T-cell (primary cell): ENCODE data around the gene BABAM1. TPM values are rescaled to one million over a fixed set of nuclear protein-coding genes. Genes with fewer than 3 reads are reported as not detected.

Source experiments
- ATAC-seq, 4 experiments: fragments of 200-7000 bp in 3 of 4; fragments of 150-1000 bp in 1 of 4; cut with Tn5 transposase; replicated peaks in 1 of 4; 1 replicate in 3 of 4; 2 replicates in 1 of 4; pipeline ENCODE4 v1.10.0; 2021; ENCODE audit warnings: moderate library complexity in 3 of 4, mild to moderate bottlenecking in 2 of 4, moderate number of reproducible peaks in 1 of 4
- CTCF ChIA-PET, 2 donors: fragments of 300-600 bp; sonication (Branson Sonifier 250); formaldehyde crosslinking; loops; one replicate each; lab custom pipeline; 2022; ENCODE audit warnings: antibody characterized with exemption in 2 of 2; lab: Charles Lee
- POLR2A ChIA-PET, 2 donors: fragments of 300-600 bp; sonication (Branson Sonifier 250); formaldehyde crosslinking; loops; one replicate each; lab custom pipeline; 2022; ENCODE audit warnings: antibody characterized with exemption in 2 of 2; lab: Charles Lee
- DNase-seq, 35 experiments: peaks; one replicate each; pipeline versions ENCODE4 v3.0.0 to v3.0.0-alpha.2; 2013 to 2023
- H3K27ac ChIP-seq: one replicate; pipeline ENCODE4 v1.5.1; 2013; ENCODE audit warnings: low read length
- H3K27me3 ChIP-seq, 2 experiments: replicated peaks in 1 of 2; 1 replicate in 1 of 2; 2 replicates in 1 of 2; pipeline versions ENCODE4 v1.6.1 to v1.7.0; 2013; ENCODE audit warnings: low read length in 1 of 2, mixed read lengths in 1 of 2; ENCODE audit not compliant: control insufficient read depth in 2 of 2, insufficient read depth in 2 of 2; ENCODE audit errors: extremely low read depth in 1 of 2
- H3K36me3 ChIP-seq, 2 donors: 1 replicate in 1 of 2; 2 replicates in 1 of 2; pipeline versions ENCODE4 v1.6.1 to v1.7.0; 2013; ENCODE audit warnings: low read length in 1 of 2; ENCODE audit not compliant: control insufficient read depth in 2 of 2, insufficient read depth in 1 of 2; ENCODE audit errors: extremely low read depth in 1 of 2
- H3K4me1 ChIP-seq, 2 experiments: 1 replicate in 1 of 2; 2 replicates in 1 of 2; pipeline versions ENCODE4 v1.6.1 to v1.7.0; 2013; ENCODE audit warnings: low read length in 2 of 2, mixed read lengths in 1 of 2; ENCODE audit not compliant: insufficient read depth in 2 of 2, control insufficient read depth in 1 of 2; ENCODE audit errors: extremely low read depth in 1 of 2
- H3K4me3 ChIP-seq, 2 donors: 1 replicate in 1 of 2; 2 replicates in 1 of 2; pipeline versions ENCODE4 v1.5.1 to v1.7.0; 2013; ENCODE audit warnings: mild to moderate bottlenecking in 2 of 2, low read length in 1 of 2, moderate library complexity in 1 of 2; ENCODE audit not compliant: control insufficient read depth in 1 of 2; ENCODE audit errors: extremely low read depth in 1 of 2
- H3K9me3 ChIP-seq: 2 replicates; pipeline ENCODE4 v1.7.0; 2013
- H3K27ac Mint-ChIP-seq, 2 donors: one replicate each; pipeline ENCODE4 v1.8.0; 2020 to 2021; ENCODE audit warnings: mild to moderate bottlenecking in 2 of 2, mixed read lengths in 2 of 2
- H3K27me3 Mint-ChIP-seq, 2 donors: one replicate each; pipeline ENCODE4 v1.8.0; 2021 to 2022; ENCODE audit warnings: mixed read lengths in 2 of 2
- H3K36me3 Mint-ChIP-seq: one replicate; pipeline ENCODE4 v1.8.0; 2021; ENCODE audit warnings: mixed read lengths
- H3K4me1 Mint-ChIP-seq, 3 donors: one replicate each; pipeline ENCODE4 v1.8.0; 2020 to 2022; ENCODE audit warnings: mixed read lengths in 3 of 3, mild to moderate bottlenecking in 1 of 3
- H3K4me3 Mint-ChIP-seq, 3 donors: one replicate each; pipeline ENCODE4 v1.8.0; 2020 to 2022; ENCODE audit warnings: mild to moderate bottlenecking in 3 of 3, mixed read lengths in 3 of 3, moderate library complexity in 3 of 3
- H3K9me3 Mint-ChIP-seq, 3 donors: one replicate each; pipeline ENCODE4 v1.8.0; 2020 to 2022; ENCODE audit warnings: mixed read lengths in 3 of 3
- WGBS: methylation state at CpG from one replicate; pipeline ENCODE4 v1.1.5; 2013; ENCODE audit warnings: missing lambda C conversion rate; ENCODE audit not compliant: insufficient coverage; 5-methylcytosine and 5-hydroxymethylcytosine counted together
- total RNA-seq, 35 experiments: library from RNA in 6 of 35; stranded (reverse) in 6 of 35; fragments of 120-200 nt in 1 of 35; gene quantifications; one replicate each; pipeline versions ENCODE4 v1.2.1 to v1.2.4 and lab custom pipeline; 2013 to 2026

BABAM1 gene
- total RNA-seq (100 to 1,000 TPM in 3 of 5 donors, 10 to 100 TPM in 2; 76.7 to 130 (median 117) TPM), total RNA-seq (lab: John Stamatoyannopoulos, UW) (10.3 to 28.5 (median 18.7) reads per million in 29 experiments)
- 84.4 TPM for total RNA-seq (2013)

GRCh38 chr19:17266975-17267788, at the start of gene BABAM1:
Gene BABAM1 (plus strand): TSS chr19:17267443. CDS start chr19:17268807, 1,364 bp downstream.
- no peaks in the 10 kb centered on the region for H3K9me3 Mint-ChIP-seq
- H3K4me3 Mint-ChIP-seq: peak within 1 kb of the TSS; percentile 80 to 89 (median 85)
- Histone ChIP-seq H3K9me3 (no peaks in the 10 kb centered on the region), H3K36me3 (peaks cover 3 to 26% of the 10 kb centered on the region in 2 donors), H3K27me3 (no peaks in the 10 kb centered on the region), H3K4me1 (peaks cover 15 to 31% of the 10 kb centered on the region in 2 experiments), H3K27ac (peak within 1 kb of the TSS; percentile 59), H3K4me3 (peak within 1 kb of the TSS; percentile 67 to 96)
- DNase-seq (peak; percentile 80 to 99 (median 96)), ATAC-seq (peak; percentile 92 to 97 (median 96))
- peak within 1 kb of the TSS; percentile 62 to 90 for H3K27ac Mint-ChIP-seq
- ChIA-PET POLR2A (interaction anchor here (0.6 to 1.1 kb wide), 8 partner anchors 8 to 192 kb away, joined by 3 to 7 read pairs (median 4); partner anchors contain the start of genes DDA1 (in 1 of the 2), HAUS8 (in 1 of the 2), MRPL34 (in 1 of the 2) and MVB12A (in 1 of the 2)), CTCF (interaction anchor here (0.5 to 2.1 kb wide), 17 partner anchors 10 to 592 kb away, joined by 3 to 20 read pairs (median 3); partner anchors contain the start of genes ANKLE1 (in 1 of the 2), DDA1 (in 1 of the 2), MVB12A (in 1 of the 2) and OCEL1 (in 1 of the 2))
- peaks cover 23 to 30% (median 25%) of the 10 kb centered on the region in 3 donors for H3K4me1 Mint-ChIP-seq
- peaks cover 9% of the 10 kb centered on the region for H3K36me3 Mint-ChIP-seq
- no peaks in the 10 kb centered on the region for H3K27me3 Mint-ChIP-seq
- 0% methylated on average over 14 of the region's 27 CpGs for WGBS

- CTCF ChIA-PET: interaction anchor here in 1 of 2 donors (0.5 kb wide), 1 partner anchor 213 kb away, joined by 3 read pairs; no protein-coding TSS in a partner anchor
- H3K4me3 Mint-ChIP-seq: no peak overlapping the region
Measured at GRCh38 chr19:17219286-17219685, 48.0 kb upstream of the BABAM1 start.

GRCh38 chr19:17220207-17220758, 47.0 kb upstream of the BABAM1 start:
- Histone ChIP-seq H3K27me3 (no peaks in the 10 kb centered on the region), H3K4me3 (no peak overlapping the region), H3K9me3 (no peaks in the 10 kb centered on the region), H3K36me3 (peaks cover 13 to 19% of the 10 kb centered on the region in 2 donors), H3K4me1 (peaks cover 0 to 12% of the 10 kb centered on the region in 2 experiments), H3K27ac (no peak overlapping the region)
- 77% methylated on average over 5 of the region's 14 CpGs for WGBS
- ChIA-PET CTCF (interaction anchor here (0.7 kb wide), 2 partner anchors 11 to 40 kb away, joined by 3 read pairs; no protein-coding TSS in a partner anchor), POLR2A (interaction anchor here in 1 of 2 donors (0.5 kb wide), 1 partner anchor 872 kb away, joined by 4 read pairs; no protein-coding TSS in a partner anchor)
- Mint-ChIP-seq H3K9me3 (no peaks in the 10 kb centered on the region), H3K27ac (no peak overlapping the region), H3K36me3 (peaks cover 25% of the 10 kb centered on the region), H3K4me3 (no peak overlapping the region), H3K4me1 (peaks cover under 1 to 12% (median 11%) of the 10 kb centered on the region in 3 donors), H3K27me3 (no peaks in the 10 kb centered on the region)
- DNase-seq (peak in 2 of 35 experiments; percentile 12 to 30), ATAC-seq (no peak)

More at GRCh38 chr19:17219286-17219685, 48.0 kb upstream of the BABAM1 start:
- Mint-ChIP-seq H3K27me3 (no peaks in the 10 kb centered on the region), H3K9me3 (no peaks in the 10 kb centered on the region), H3K4me1 (peaks cover 11 to 21% (median 19%) of the 10 kb centered on the region in 3 donors), H3K27ac (no peak overlapping the region), H3K36me3 (peaks cover 25% of the 10 kb centered on the region)
- Histone ChIP-seq H3K27me3 (no peaks in the 10 kb centered on the region), H3K27ac (no peak overlapping the region), H3K4me1 (peaks cover 0 to 19% of the 10 kb centered on the region in 2 experiments), H3K36me3 (peaks cover 13 to 19% of the 10 kb centered on the region in 2 donors), H3K4me3 (no peak overlapping the region), H3K9me3 (no peaks in the 10 kb centered on the region)
- ATAC-seq (no peak), DNase-seq (no peak)
- WGBS: 99% methylated on average over 8 of the region's 8 CpGs
- POLR2A ChIA-PET: no interaction called here

GRCh38 chr19:17225053-17225452, 42.2 kb upstream of the BABAM1 start:
- no peak for ATAC-seq
- no peaks in the 10 kb centered on the region for H3K9me3 Mint-ChIP-seq
- H3K4me3 Mint-ChIP-seq: peak overlapping the region; percentile 55 to 85 (median 61)
- H3K27me3 Mint-ChIP-seq: no peaks in the 10 kb centered on the region
- no peak for DNase-seq
- peaks cover 0 to 6% of the 10 kb centered on the region in 2 donors for H3K36me3 ChIP-seq
- ChIA-PET POLR2A (no interaction called here), CTCF (no interaction called here)
- no peaks in the 10 kb centered on the region for H3K27me3 ChIP-seq
- H3K27ac ChIP-seq: no peak overlapping the region
- WGBS: no CpG with 5 or more reads among the region's 10 CpGs
- no peaks in the 10 kb centered on the region for H3K9me3 ChIP-seq
- H3K4me1 Mint-ChIP-seq: peaks cover 7 to 19% (median 12%) of the 10 kb centered on the region in 3 donors
- H3K27ac Mint-ChIP-seq: no peak overlapping the region
- H3K4me3 ChIP-seq: peak overlapping the region in 1 of 2 donors; percentile 73
- peaks cover 0 to 23% of the 10 kb centered on the region in 2 experiments for H3K4me1 ChIP-seq
- H3K36me3 Mint-ChIP-seq: no peaks in the 10 kb centered on the region

- peak; percentile 90 to 93 (median 92) for ATAC-seq
Measured at GRCh38 chr19:17226002-17226933, 41.0 kb upstream of the BABAM1 start, which contains the start of gene OCEL1. Gene OCEL1 (plus strand): TSS chr19:17226226. CDS start chr19:17226248, 22 bp downstream.

More at GRCh38 chr19:17226002-17226933, 41.0 kb upstream of the BABAM1 start, which contains the start of gene OCEL1:
- DNase-seq: peak; percentile 90 to 99 (median 95)
- Histone ChIP-seq H3K4me3 (peak within 1 kb of the TSS; percentile 60 to 73), H3K9me3 (no peaks in the 10 kb centered on the region), H3K36me3 (peaks cover 4 to 6% of the 10 kb centered on the region in 2 donors), H3K27me3 (no peaks in the 10 kb centered on the region), H3K27ac (peak within 1 kb of the TSS; percentile 79), H3K4me1 (peaks cover 0 to 23% of the 10 kb centered on the region in 2 experiments)
- Mint-ChIP-seq H3K27me3 (no peaks in the 10 kb centered on the region), H3K4me3 (peak within 1 kb of the TSS; percentile 85 to 95 (median 91)), H3K27ac (peak within 1 kb of the TSS; percentile 97 to 99), H3K4me1 (peaks cover 7 to 15% (median 9%) of the 10 kb centered on the region in 3 donors), H3K36me3 (no peaks in the 10 kb centered on the region), H3K9me3 (no peaks in the 10 kb centered on the region)
- POLR2A ChIA-PET: interaction anchor here in 1 of 2 donors (0.6 to 0.7 kb wide), 2 partner anchors 17 to 843 kb away, joined by 4 to 12 read pairs; no protein-coding TSS in a partner anchor
- CTCF ChIA-PET: interaction anchor here (0.7 to 2.3 kb wide), 4 partner anchors 11 to 710 kb away, joined by 3 to 6 read pairs (median 4); partner anchors contain the start of genes BABAM1 (in 1 of the 2) and USE1 (in 1 of the 2)
- under 1% methylated on average over 90 of the region's 90 CpGs for WGBS
